GM12865 (cell line): ENCODE data around the gene FMO3.

Source experiments
- DNase-seq: peaks from one replicate; pipeline ENCODE4 v3.0.0; 2010; ENCODE audit warnings: low read depth
- H3K4me3 ChIP-seq: 2 replicates; pipeline ENCODE4 v1.5.1; 2011; ENCODE audit warnings: mild to moderate bottlenecking, low read depth, low read length, control low read depth
- TF ChIP-seq, protein P1 (sequence below): IDR thresholded peaks from 2 replicates; pipeline ENCODE4 v1.5.1; 2011; ENCODE audit warnings: low read length, control low read depth, low read depth, inconsistent platforms; ENCODE audit not compliant: insufficient read depth; ENCODE audit errors: missing control alignments

Gene FMO3

GRCh38 chr1:171103862-171104261 is 13.2 kb downstream of the FMO3 start:
- no peak for DNase-seq
- no peak overlapping the region for H3K4me3 ChIP-seq
- TF ChIP-seq, protein P1, sequence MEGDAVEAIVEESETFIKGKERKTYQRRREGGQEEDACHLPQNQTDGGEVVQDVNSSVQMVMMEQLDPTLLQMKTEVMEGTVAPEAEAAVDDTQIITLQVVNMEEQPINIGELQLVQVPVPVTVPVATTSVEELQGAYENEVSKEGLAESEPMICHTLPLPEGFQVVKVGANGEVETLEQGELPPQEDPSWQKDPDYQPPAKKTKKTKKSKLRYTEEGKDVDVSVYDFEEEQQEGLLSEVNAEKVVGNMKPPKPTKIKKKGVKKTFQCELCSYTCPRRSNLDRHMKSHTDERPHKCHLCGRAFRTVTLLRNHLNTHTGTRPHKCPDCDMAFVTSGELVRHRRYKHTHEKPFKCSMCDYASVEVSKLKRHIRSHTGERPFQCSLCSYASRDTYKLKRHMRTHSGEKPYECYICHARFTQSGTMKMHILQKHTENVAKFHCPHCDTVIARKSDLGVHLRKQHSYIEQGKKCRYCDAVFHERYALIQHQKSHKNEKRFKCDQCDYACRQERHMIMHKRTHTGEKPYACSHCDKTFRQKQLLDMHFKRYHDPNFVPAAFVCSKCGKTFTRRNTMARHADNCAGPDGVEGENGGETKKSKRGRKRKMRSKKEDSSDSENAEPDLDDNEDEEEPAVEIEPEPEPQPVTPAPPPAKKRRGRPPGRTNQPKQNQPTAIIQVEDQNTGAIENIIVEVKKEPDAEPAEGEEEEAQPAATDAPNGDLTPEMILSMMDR: no peak

- no peak for DNase-seq
- TF ChIP-seq, protein P1: no peak
Observed at GRCh38 chr1:171107262-171107940, 16.7 kb downstream of the FMO3 start.

DNA sequence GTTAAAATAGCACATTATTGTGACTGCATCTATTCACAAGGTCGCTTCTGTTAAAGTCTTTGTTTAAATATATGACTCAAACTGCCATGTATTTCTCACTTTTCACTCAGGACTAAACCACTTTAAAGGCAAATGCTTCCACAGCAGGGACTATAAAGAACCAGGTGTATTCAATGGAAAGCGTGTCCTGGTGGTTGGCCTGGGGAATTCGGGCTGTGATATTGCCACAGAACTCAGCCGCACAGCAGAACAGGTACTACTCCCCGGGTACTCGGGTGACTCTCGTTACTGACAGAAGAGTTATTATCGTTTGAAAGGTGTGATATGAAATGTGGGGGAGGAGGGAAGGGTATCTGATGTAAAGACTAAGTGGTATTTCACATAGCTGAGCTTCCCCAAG is 17.3 kb downstream of the FMO3 start:
- TF ChIP-seq, protein P1: no peak
- no peak overlapping the region for H3K4me3 ChIP-seq
- DNase-seq: no peak

More at GRCh38 chr1:171107262-171107940, 16.7 kb downstream of the FMO3 start:
- no peak overlapping the region for H3K4me3 ChIP-seq

DNA sequence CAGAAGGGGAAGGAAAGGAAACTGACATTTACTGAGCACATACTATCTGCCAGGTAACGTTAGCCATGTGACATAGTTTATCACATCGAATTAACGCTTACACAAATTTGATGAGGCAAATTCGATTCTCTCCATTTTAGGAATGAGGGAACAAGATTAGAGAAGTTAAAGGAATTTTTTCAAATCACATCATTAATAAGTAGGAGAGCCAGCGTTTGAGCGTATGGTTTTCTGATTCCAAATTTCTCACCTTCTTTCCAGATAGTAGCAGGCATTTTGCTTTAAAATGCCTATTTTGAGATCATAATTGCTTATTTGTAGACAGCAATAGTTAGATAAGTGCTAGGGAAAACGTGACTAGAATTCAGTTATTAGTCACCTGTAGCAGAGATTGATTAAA is 19.3 kb downstream of the FMO3 start:
- no peak overlapping the region for H3K4me3 ChIP-seq
- TF ChIP-seq, protein P1: no peak
- DNase-seq: no peak

GRCh38 chr1:171110621-171111326 is 20.1 kb downstream of the FMO3 start:
- TF ChIP-seq, protein P1: no peak
- no peak overlapping the region for H3K4me3 ChIP-seq
- DNase-seq: no peak

DNA sequence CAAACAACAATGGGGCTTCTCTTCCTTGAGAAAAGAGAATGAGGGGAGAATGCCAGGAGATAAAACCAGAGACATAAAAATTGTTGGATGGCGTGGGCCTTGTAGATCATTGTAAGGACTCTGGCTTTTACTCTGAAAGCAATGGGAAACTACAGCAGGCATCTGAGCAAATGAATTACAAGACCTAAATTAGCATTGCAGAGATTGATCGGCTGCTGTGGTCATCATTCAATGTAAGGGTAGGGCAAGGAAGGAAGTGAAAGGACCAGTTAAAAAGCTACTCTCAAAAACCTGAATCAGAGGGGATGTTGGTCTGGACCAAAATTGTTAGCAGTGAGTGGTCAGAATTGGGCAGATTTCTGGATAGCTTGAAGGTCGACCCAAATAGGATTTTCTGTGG is 21.4 kb downstream of the FMO3 start:
- TF ChIP-seq, protein P1: no peak
- DNase-seq: no peak
- H3K4me3 ChIP-seq: no peak overlapping the region
